Ammon's horn (tissue), 1 donor: ENCODE data around the gene HABP4.

ENCODE experiments used
- DNase-seq: peaks from one replicate; pipeline ENCODE4 v3.0.0-alpha.2; 2016; ENCODE audit warnings: low spot score

The HABP4 gene

GRCh38 chr9:96523374-96523773 is 73.4 kb downstream of the HABP4 start:
- no peak for DNase-seq

GRCh38 chr9:96524045-96524444 is 74.1 kb downstream of the HABP4 start:
- no peak for DNase-seq

GRCh38 chr9:96524764-96525163 is 74.8 kb downstream of the HABP4 start:
- no peak for DNase-seq

GRCh38 chr9:96532173-96532572 is 82.2 kb downstream of the HABP4 start:
- DNase-seq: no peak

GRCh38 chr9:96540106-96540505 is 90.1 kb downstream of the HABP4 start:
- DNase-seq: no peak
